HG03558 (cell line): ENCODE results near the gene CYP27A1.

ENCODE experiments used
- ATAC-seq: cut with Tn5 transposase; IDR thresholded peaks from one replicate; pipeline ENCODE4 v1.9.1; 2021; ENCODE audit warnings: moderate number of reproducible peaks; ENCODE audit not compliant: unreplicated experiment; ENCODE audit errors: extremely low read depth

CYP27A1 gene

GRCh38 chr2:218781691-218782527 is at the start of gene CYP27A1:
Gene CYP27A1 (plus strand): TSS chr2:218782147. CDS start chr2:218782183, 36 bp downstream.
- ATAC-seq, result no peak

DNA sequence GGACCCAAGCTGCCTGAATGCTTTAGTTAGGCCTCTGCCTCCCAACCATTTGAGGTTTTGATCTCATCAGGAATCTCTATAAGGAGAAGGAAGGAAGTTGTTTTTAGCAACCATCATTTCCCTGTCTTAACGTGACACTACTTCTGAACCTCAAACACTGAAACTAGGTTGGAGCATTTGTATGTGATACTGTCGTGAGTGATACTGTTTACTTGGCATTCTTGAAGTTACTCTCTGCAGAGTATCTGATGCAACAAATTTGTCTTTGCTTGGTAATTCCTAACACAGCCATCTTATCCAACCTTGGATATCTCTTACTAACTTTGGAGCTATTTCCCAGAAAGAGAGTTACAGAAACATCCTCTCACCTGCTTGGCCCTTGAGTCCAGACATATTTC is 49.2 kb upstream of the CYP27A1 start:
- no peak for ATAC-seq

- no peak for ATAC-seq
Measured at GRCh38 chr2:218733171-218734021, 48.6 kb upstream of the CYP27A1 start.

- ATAC-seq, result no peak
Measured at GRCh38 chr2:218734190-218734975, 47.6 kb upstream of the CYP27A1 start.

DNA sequence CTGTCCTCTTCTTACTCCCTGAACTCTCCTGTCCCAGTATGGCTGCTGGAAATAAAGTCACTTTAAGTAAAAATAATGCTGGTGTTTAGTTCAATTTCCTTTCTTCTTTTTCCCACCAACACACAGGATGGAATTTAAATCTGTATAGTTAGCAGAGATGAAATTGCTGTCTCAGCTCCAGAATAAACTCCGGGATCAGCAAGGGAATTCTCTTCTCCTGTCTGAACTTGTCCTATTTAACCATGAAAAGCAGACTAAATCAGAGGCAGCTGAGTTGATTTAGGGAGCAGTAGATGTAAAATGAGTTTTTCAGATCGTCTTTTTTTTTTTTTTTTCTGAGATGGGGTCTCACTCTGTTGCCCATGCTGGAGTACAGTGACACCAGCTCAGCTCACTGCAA is 45.4 kb upstream of the CYP27A1 start:
- ATAC-seq, result no peak

- no peak for ATAC-seq
Measured at GRCh38 chr2:218743068-218743467, 38.9 kb upstream of the CYP27A1 start.

GRCh38 chr2:218744615-218745014 is 37.3 kb upstream of the CYP27A1 start:
- no peak for ATAC-seq

GRCh38 chr2:218745160-218745558 is 36.8 kb upstream of the CYP27A1 start:
- ATAC-seq, result no peak

- ATAC-seq, result no peak
Measured at GRCh38 chr2:218745559-218746469, 36.1 kb upstream of the CYP27A1 start.

- no peak for ATAC-seq
Measured at GRCh38 chr2:218746470-218746795, 35.5 kb upstream of the CYP27A1 start.

GRCh38 chr2:218746960-218747359 is 35.0 kb upstream of the CYP27A1 start:
- ATAC-seq, result no peak

- no peak for ATAC-seq
Measured at GRCh38 chr2:218748741-218749441, 33.1 kb upstream of the CYP27A1 start.

DNA sequence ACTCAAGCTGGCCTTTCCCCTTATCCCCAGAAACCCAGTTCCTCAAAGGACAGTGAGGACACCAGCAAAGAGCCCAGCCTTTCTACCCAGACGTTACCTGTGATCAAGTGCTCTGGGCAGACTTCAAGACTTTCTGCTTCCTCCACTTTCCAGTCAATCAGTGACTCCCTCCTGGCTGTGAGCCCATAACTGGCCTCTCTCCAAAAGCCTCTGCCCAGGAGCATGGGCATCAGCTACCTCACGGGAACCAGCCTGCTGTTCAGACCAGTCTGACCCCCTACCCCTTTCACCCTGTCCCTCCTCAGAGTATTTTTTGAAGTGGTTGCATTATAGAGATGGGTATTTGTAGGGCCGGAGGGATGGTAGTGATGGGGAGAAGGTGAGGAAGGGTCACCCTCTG is 27.7 kb upstream of the CYP27A1 start:
- ATAC-seq, result no peak

DNA sequence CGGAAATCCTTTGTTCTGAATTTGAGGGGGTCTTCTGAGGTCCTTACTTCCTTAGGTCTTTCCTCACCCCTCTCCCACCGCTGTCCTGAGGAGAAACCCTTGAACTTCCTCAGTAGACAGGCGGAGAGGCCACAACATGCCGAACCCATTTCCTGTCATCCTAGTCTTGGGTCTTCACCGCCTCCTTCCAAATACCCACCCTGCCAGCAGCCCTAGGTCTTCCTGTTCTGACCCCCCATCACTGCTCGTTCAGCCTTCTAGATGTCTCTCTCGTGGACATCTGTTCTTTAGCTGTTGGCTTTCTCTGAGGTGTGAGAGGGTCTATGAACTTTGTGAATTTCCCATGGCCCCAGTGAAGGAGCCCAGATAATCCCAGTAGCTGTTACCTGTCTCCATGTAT is 27.2 kb upstream of the CYP27A1 start:
- no peak for ATAC-seq

DNA sequence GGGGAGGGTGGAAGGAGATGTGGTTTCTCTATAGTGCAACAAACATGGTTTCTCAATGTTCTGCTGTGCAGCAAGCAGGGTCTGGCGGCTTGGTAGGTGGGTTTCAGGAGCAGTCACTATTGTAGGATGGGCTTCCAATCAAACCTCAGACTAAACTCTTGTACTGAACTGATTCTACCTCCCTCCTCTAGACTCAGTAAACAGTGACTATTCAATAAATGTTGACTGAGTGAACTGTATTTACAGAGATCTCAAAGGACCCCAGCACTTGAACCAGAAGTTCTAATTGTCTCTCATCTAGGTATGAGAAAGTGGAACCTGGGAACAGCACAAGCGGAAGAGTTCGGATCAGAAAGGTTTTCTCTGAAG is 26.8 kb upstream of the CYP27A1 start:
- ATAC-seq, result no peak

DNA sequence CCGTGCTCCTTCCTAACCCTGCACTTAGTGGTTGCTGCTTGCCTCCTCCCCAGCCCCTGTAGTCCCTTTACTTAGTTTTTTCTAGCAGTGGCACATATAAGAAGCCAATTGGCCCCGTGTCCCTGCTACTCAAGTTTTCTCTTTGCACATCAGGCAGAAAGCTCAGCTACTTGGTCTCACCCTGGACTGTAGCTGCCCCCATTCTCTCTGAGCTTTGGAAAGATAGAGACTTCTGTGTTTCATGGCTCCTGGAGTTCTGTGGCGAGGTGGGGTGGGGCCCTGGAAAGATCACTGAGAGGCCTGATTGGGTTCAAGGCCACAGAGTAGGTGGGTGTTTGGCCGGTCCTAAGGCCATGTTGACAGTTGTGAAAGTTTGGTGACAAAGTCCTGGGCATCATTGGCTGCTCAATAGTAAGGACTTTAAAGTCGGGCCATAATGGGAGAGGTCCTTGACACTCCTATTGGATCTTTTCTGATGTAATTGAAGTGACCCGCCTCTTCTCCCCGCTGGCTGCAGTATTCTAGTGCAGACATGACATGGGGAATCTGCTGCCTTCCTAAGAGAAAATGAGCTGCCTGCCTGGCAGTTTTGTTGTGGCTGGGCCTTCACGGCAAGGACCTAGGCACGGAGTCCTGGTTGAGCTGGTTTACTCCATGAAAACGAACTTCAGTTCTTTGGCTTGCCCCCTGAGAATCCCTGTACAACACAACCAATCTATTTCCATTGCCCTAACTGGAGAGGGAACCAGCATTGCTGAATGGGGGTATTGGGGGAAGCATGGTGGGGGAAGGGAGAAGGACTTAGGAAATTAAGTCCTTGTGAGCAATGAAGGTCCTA is 26.2 kb upstream of the CYP27A1 start:
- ATAC-seq, result no peak

DNA sequence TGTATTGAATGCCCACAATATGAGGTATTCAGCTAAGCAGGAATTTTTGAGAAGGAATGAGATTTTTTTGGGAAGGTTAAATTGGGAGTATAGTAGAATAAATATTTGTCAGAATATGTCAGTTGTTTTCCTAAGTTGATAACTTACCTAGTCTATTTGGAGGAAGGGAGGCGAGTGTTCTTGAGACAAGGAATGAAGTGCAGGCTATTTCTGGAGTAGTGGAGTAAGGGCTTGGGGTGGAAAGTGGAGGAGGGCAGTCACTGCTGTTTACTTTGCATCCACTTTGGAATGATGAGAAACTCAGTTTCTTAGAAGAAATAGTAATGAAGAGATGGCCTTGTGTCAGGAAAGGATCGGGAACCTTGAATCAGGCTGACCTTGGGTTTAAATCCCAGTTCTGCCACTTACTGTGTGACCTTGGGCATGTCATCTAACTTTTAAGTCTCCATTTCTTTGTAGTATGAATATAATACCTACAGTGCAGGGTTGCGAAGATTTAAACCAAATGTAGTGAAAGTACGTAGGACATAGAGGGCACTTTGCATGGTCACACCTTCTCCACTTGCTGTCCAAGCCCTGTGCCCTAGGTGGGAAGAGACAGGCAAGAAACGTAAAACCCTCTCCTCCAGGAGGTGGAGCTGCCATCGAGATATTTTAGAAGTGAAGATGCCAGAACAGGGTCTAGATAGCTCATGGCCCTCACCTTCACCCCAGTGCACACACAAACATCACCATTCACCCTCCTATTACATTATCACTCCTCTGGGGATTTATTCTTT is 25.2 kb upstream of the CYP27A1 start:
- no peak for ATAC-seq

DNA sequence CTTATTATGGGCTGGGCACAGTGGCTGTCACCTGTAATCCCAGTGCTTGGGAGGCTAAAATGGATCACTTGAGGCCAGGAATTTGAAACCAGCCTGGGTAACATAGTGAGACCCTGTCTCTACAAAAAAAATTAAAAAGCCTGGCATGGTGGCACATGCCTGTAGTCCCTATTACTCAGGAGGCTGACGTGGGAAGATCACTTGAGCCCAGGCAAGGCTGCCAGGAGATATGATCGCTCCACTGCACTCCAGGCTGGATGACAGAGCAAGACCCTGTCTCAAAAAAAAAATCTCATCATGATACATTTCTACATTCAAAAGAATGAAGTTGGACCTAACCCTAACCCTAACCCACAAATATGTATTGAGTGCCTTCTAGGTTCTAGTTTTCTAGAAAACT is 20.2 kb upstream of the CYP27A1 start:
- ATAC-seq, result no peak
